Tibial nerve (tissue), 4 donors: ENCODE data around the gene C9orf78. TPM values are rescaled to one million over a fixed set of nuclear protein-coding genes. Genes with fewer than 3 reads are reported as not detected.
A peak's percentile ranks its signal among the peaks of the same experiment; 100 is the strongest.

ENCODE experiments used
- DNase-seq, 2 donors: peaks; one replicate each; pipeline ENCODE4 v3.0.0-alpha.2; 2019; ENCODE audit warnings: low spot score in 2 of 2
- H3K27ac ChIP-seq, 4 donors: fragments of 200-600 bp; sonication (generic) in 3 of 4; one replicate each; pipeline ENCODE4 v1.5.1; 2017 to 2019; ENCODE audit warnings: mild to moderate bottlenecking in 1 of 4
- H3K27me3 ChIP-seq, 2 donors: fragments of 200-600 bp; sonication (generic) in 1 of 2; one replicate each; pipeline versions ENCODE4 v1.5.1 to v1.6.0; 2017 to 2019
- H3K36me3 ChIP-seq, 3 donors: fragments of 200-600 bp; sonication (generic); one replicate each; pipeline ENCODE4 v1.5.1; 2018 to 2019
- H3K4me1 ChIP-seq, 4 donors: fragments of 200-600 bp; sonication (generic) in 3 of 4; one replicate each; pipeline ENCODE4 v1.5.1; 2017 to 2019
- H3K4me3 ChIP-seq, 4 donors: fragments of 200-600 bp; sonication (generic) in 3 of 4; one replicate each; pipeline ENCODE4 v1.5.1; 2017 to 2019; ENCODE audit warnings: mild to moderate bottlenecking in 1 of 4, moderate library complexity in 1 of 4
- H3K9me3 ChIP-seq, 4 donors: fragments of 200-600 bp; sonication (generic) in 3 of 4; one replicate each; pipeline ENCODE4 v1.5.1; 2017 to 2019
- EP300 ChIP-seq, 2 donors: sonication (generic); formaldehyde crosslinking; IDR thresholded peaks; one replicate each; pipeline ENCODE4 v1.6.1; 2017; ENCODE audit warnings: antibody characterized with exemption in 2 of 2, mild to moderate bottlenecking in 1 of 2
- POLR2A ChIP-seq, 2 donors: fragments of 450-650 bp; IDR thresholded peaks; one replicate each; pipeline ENCODE4 v1.6.1; 2017; ENCODE audit warnings: antibody characterized with exemption in 2 of 2, mild to moderate bottlenecking in 2 of 2, moderate library complexity in 2 of 2
- WGBS, 2 donors: methylation state at CpG; one replicate each; pipeline ENCODE4 v1.1.5; 2018; 5-methylcytosine and 5-hydroxymethylcytosine counted together
- total RNA-seq, 4 donors: library from RNA; depleted of rRNA; stranded (reverse); fragments of >200 nt; gene quantifications; one replicate each; pipeline ENCODE4 v1.1.0, GENCODE V29; 2016
- TF ChIP-seq, protein P1 (sequence below), 5 experiments: fragments of 200-600 bp in 3 of 5; fragments of 450-650 bp in 2 of 5; sonication (generic) in 3 of 5; IDR thresholded peaks; one replicate each; pipeline ENCODE4 v1.5.1; 2016 to 2019; ENCODE audit warnings: antibody characterized with exemption in 5 of 5, mild to moderate bottlenecking in 3 of 5, moderate library complexity in 2 of 5

Gene C9orf78
- total RNA-seq, 4 donors from 2014 or later = 44.4 to 61.2 (median 52.7) TPM

DNA sequence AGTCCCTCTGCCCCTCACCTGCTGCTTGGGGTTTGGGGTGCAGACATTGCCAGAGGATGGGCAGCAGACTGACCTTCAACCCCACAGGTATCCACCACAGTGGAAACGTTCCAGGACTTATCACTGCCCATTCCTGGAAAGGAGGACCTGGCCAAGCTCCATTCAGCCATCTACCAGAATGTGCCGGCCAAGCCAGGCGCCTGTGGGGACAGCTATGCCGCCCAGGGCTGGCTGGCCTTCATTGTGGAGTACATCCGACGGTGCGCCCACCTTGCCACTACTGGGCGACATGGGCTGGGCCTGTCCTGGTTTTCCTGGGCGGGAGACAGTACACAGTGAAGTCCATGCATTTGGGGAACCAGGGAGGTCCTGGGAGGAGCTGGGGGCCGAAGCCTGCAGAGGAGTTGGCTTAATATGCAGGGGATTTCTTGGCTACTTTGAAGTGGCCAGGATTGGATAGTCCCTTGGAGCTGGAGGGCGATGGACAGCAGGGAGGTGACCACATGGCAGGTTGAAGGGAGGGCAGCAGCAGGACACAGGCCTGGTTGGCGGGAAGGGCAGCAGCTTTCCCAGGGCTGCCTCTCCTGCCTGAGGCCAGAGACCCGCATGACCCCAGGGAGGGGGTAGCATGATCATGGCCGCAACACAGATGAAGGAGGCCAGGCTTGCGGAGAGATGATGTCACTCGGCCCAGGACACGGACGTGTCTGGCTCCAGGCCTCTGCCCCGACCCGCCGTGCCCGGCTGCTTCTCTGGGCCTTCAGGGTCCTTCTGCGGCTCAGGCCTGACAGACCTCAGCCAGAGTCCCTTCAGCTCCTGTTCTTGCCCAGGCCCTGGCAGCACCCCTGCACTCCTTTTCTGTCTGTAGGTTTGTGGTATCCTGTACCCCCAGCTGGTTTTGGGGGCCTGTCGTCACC lies 34.8 kb upstream of the C9orf78 start:
- peaks cover 0 to 65% (median 0%) of the 10 kb centered on the region in 3 donors for H3K36me3 ChIP-seq
- no peak for DNase-seq

DNA sequence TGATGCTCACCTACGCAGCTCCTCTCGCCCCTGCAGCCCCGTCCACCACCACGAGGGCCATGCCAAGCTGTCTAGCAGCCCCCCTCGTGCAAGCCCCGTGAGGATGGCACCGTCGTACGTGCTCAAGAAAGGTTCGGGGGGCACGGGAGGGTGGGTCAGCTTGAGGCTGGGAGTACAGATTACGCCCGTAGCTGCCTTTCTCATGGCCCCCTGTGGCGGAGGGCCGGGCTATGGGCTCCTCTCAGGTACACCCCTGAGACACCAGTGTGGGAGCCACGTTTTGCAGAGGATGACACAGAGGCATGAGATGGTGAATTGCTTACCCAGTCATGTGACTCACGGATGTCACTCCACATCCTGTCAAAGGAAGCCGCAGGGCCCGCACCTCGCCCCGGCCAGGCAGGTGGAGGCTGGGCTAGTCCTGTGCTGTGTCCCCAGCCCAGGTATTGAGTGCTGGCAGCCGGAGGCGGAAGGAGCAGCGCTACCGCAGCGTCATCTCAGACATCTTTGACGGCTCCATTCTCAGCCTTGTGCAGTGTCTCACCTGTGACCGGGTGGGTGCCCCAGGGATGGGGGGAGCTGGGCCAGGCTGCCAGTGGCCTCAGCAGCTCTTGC lies 33.9 kb upstream of the C9orf78 start:
- Histone ChIP-seq H3K4me1 (no peaks in the 10 kb centered on the region), H3K27ac (peak overlapping the region in 1 of 4 donors; percentile 69), H3K36me3 (peaks cover 0 to 74% (median 0%) of the 10 kb centered on the region in 3 donors), H3K4me3 (no peak overlapping the region), H3K27me3 (no peaks in the 10 kb centered on the region), H3K9me3 (no peaks in the 10 kb centered on the region)
- no peak for DNase-seq
- WGBS, 2 donors = 78 to 90% methylated on average over 24 to 27 of the region's 28 CpGs
- TF ChIP-seq POLR2A (IDR thresholded peaks at IDR 0.05) (no peak), EP300 (IDR thresholded peaks at IDR 0.05) (no peak)
- TF ChIP-seq, protein P1, sequence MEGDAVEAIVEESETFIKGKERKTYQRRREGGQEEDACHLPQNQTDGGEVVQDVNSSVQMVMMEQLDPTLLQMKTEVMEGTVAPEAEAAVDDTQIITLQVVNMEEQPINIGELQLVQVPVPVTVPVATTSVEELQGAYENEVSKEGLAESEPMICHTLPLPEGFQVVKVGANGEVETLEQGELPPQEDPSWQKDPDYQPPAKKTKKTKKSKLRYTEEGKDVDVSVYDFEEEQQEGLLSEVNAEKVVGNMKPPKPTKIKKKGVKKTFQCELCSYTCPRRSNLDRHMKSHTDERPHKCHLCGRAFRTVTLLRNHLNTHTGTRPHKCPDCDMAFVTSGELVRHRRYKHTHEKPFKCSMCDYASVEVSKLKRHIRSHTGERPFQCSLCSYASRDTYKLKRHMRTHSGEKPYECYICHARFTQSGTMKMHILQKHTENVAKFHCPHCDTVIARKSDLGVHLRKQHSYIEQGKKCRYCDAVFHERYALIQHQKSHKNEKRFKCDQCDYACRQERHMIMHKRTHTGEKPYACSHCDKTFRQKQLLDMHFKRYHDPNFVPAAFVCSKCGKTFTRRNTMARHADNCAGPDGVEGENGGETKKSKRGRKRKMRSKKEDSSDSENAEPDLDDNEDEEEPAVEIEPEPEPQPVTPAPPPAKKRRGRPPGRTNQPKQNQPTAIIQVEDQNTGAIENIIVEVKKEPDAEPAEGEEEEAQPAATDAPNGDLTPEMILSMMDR (IDR thresholded peaks at IDR 0.05) = no peak

More for the DNA sequence above, 34.8 kb upstream of the C9orf78 start:
- TF ChIP-seq POLR2A (IDR thresholded peaks at IDR 0.05) (no peak), EP300 (IDR thresholded peaks at IDR 0.05) (no peak)
- TF ChIP-seq, protein P1 (IDR thresholded peaks at IDR 0.05) = no peak
- Histone ChIP-seq H3K9me3 (no peaks in the 10 kb centered on the region), H3K4me1 (no peaks in the 10 kb centered on the region), H3K27me3 (no peaks in the 10 kb centered on the region), H3K4me3 (no peak overlapping the region), H3K27ac (peak overlapping the region in 1 of 4 donors; percentile 69)
- WGBS, 2 donors = 79 to 92% methylated on average over 18 to 23 of the region's 24 CpGs

DNA sequence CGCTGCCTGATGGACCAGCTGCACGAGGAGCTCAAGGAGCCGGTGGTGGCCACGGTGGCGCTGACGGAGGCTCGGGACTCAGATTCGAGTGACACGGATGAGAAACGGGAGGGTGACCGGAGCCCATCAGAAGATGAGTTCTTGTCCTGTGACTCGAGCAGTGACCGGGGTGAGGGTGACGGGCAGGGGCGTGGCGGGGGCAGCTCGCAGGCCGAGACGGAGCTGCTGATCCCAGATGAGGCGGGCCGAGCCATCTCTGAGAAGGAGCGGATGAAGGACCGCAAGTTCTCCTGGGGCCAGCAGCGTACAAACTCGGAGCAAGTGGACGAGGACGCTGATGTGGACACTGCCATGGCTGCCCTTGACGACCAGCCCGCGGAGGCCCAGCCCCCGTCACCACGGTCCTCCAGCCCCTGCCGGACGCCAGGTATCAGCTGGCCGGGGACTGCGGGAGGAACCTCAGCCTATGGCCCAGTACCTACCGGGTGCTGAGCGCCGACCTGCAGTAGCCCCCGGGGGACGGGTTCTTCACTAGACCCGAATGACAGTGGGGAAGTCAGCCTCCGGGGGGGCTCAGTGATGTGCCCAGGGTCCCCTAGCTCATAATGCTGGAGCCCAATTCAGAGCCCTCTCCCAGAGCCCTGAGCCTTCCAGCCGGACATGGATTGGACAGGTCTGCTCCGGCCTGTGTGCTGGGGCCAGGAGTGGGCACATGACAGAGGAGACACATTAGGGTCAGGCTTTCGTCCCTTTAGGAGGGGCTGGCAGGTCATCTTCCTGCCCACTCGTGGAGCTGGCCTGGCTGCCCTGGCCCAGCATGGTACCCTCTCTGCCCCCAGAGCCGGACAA lies 33.2 kb upstream of the C9orf78 start:
- Histone ChIP-seq H3K36me3 (peaks cover 0 to 78% (median 2%) of the 10 kb centered on the region in 3 donors), H3K4me1 (no peaks in the 10 kb centered on the region), H3K27ac (peak overlapping the region in 1 of 4 donors; percentile 12), H3K9me3 (no peaks in the 10 kb centered on the region), H3K27me3 (no peaks in the 10 kb centered on the region), H3K4me3 (no peak overlapping the region)
- TF ChIP-seq, protein P1 (IDR thresholded peaks at IDR 0.05) = no peak
- DNase-seq = no peak
- WGBS, 2 donors = 83 to 86% methylated on average over 43 to 46 of the region's 48 CpGs

DNA sequence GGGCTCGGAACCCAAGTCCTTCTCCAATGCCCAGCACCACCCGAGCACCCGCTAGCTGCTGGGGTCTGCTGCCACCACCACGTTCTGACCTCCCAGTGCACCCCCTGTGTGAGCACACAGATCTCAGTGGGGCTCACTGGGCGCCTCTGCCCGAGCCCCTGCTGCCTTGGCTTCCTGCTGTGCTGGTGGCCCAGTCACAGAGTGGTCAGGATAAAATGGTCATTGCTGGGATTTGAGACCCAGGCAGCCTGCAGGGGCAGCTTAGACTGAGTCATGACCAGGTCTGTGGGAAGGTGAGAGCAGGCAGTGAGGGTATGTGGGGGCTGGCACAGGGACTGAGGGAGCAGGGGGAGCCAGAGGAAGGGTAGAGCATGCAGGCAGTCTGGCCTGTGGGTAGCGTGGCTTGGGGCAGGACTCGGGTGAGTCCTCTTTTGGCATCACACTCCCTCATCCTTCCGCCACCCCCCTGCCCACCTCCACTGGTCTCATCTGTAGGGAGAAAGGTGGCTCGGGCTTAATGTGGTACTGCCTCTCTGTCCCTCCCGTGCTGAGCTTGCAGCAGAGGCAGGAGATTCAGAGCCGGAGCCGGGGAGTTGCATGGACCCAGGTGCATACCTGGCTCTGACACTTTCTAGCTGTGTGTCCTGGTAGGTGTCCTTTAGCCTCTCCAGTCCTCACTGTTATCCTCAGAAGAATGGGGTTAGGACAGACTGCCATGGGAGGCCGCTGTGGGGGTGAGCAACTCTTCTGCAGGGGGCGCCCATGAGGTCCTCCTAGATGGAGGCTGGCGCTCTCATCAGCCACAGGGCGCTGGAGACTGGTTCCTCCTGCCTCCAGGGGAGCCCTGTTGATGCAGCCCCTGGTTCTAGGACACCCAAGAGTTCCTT lies 32.3 kb upstream of the C9orf78 start:
- no peak for TF ChIP-seq POLR2A (IDR thresholded peaks at IDR 0.05)
- TF ChIP-seq EP300 (IDR thresholded peaks at IDR 0.05) = no peak
- TF ChIP-seq, protein P1 (IDR thresholded peaks at IDR 0.05) = no peak
- Histone ChIP-seq H3K27ac (peak overlapping the region in 1 of 4 donors; percentile 19), H3K4me3 (no peak overlapping the region), H3K4me1 (no peaks in the 10 kb centered on the region), H3K9me3 (no peaks in the 10 kb centered on the region), H3K36me3 (peaks cover 0 to 84% (median 5%) of the 10 kb centered on the region in 3 donors), H3K27me3 (no peaks in the 10 kb centered on the region)
- WGBS, 2 donors = 71 to 83% methylated on average over 15 to 17 of the region's 17 CpGs
- DNase-seq = no peak
